HFF-Myc (cell line): ENCODE results near the gene HMGA1.

Experiments
- DNase-seq: peaks from one replicate; pipeline ENCODE4 v3.0.0-alpha.2; 2011; ENCODE audit warnings: low read depth; ENCODE audit errors: extremely low read depth
- H3K4me3 ChIP-seq: replicated peaks from 2 replicates; pipeline ENCODE4 v1.5.1; 2011; ENCODE audit warnings: low read depth, mild to moderate bottlenecking, control low read depth, low read length
- TF ChIP-seq, protein P1 (sequence below): IDR thresholded peaks from 2 replicates; pipeline ENCODE4 v1.5.1; 2012; ENCODE audit warnings: mild to moderate bottlenecking, low read depth, low read length, control low read depth; ENCODE audit errors: missing control alignments

The HMGA1 gene

DNA sequence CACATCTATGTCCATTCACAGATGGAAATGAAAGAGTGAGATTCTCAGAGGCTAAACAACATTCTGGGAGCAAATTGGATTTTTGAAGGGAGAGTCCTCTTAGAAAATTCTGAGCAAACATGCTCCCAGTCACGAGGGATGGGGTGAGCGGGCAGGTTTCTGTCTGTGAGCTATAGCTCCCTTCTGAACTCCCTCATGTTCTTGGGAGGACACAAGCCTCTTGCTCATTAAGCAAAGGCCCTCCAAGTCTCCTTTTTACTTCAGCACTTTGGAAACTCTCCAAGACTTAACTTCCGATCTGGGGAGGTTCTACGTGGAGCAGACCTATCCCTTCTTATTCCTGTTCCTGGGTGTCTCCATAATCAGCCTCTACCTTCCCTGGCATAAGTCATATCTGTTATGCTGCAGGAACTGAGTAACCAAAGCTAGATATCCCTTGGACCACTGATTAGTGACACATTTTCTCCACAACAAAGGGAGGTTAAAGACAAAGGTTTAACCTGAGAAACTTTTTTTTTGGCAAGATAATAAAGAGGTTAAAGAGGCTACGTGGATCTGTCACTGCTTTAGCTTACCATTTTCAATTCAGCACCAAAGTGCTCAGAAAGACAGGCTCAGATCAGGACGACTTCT is 45.1 kb downstream of the HMGA1 start:
- no peak overlapping the region for H3K4me3 ChIP-seq
- DNase-seq = no peak
- TF ChIP-seq, protein P1, sequence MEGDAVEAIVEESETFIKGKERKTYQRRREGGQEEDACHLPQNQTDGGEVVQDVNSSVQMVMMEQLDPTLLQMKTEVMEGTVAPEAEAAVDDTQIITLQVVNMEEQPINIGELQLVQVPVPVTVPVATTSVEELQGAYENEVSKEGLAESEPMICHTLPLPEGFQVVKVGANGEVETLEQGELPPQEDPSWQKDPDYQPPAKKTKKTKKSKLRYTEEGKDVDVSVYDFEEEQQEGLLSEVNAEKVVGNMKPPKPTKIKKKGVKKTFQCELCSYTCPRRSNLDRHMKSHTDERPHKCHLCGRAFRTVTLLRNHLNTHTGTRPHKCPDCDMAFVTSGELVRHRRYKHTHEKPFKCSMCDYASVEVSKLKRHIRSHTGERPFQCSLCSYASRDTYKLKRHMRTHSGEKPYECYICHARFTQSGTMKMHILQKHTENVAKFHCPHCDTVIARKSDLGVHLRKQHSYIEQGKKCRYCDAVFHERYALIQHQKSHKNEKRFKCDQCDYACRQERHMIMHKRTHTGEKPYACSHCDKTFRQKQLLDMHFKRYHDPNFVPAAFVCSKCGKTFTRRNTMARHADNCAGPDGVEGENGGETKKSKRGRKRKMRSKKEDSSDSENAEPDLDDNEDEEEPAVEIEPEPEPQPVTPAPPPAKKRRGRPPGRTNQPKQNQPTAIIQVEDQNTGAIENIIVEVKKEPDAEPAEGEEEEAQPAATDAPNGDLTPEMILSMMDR = no peak

DNA sequence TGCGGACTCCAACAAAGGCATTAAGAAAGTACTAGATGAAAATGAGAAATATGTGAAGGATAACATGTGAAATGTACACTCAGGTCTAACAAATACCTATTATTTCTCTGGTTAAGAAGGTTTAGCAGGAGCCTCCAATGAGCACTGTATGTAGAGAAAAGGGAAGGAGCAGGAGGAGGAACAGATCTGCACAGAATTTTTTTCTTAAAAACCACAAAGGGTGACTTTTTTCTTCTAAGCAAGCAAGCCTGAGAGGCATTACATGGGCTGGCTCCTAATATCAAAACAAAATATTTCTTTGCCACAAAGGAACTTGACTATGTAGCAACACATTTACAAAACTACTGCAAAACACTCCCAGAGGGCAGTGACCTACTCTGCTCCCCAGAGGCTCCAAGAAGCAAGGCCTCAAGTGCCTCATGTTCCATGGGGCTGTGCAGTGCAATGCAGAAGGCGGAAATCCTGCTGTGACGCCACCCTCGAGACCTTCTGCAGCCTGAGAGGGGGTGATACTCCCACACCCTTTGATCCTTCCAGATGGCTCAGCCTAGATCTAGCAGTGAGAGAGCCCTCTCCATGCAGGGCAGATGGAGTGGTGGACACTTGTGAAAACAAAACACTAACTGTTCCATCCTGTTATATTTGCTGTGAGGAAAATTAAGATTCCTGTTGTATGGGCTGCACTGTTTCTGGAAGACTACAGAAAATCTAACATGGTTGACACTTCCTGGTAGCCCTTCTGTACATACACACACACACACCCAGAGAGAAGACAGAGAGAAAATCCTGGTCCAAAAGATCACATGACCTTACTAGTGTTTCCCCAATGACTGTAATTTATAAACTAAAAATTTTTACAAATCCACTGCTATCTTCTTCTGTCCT is 48.1 kb downstream of the HMGA1 start:
- TF ChIP-seq, protein P1 = no peak
- H3K4me3 ChIP-seq = no peak overlapping the region
- peak; percentile 12 for DNase-seq

DNA sequence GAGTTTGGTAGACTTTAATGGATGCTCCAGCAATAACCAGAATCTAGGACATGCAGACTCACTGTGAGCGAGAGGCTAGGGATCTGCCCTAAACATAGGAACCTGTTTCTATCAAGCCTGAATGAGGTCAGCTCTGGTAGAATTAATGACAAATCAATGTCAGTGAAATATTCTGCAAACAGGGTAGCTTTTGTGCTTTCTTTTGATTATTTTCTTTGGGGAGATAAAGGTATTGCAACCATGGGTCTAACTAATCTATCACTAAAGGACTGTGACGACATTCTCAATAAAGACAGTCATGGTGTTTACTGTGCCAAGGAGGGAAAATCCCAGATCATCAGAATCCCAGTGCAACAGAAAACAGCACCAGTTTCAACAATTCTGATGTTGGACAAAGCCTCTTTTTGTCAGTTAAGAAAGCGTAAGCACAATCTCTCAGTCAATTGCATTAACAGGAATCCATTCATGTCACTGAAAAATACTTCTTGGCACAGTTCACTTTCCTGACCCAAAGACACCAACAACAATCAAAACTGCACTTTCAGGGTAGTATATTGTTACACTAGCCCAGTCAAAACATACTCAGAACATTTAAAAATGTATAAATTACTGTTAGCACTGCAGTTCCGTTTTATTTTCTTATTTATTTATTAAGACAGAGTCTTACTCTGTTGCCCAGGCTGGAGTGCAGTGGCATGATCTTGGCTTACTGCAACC is 48.9 kb downstream of the HMGA1 start:
- DNase-seq = no peak
- H3K4me3 ChIP-seq = no peak overlapping the region
- TF ChIP-seq, protein P1 = no peak

DNA sequence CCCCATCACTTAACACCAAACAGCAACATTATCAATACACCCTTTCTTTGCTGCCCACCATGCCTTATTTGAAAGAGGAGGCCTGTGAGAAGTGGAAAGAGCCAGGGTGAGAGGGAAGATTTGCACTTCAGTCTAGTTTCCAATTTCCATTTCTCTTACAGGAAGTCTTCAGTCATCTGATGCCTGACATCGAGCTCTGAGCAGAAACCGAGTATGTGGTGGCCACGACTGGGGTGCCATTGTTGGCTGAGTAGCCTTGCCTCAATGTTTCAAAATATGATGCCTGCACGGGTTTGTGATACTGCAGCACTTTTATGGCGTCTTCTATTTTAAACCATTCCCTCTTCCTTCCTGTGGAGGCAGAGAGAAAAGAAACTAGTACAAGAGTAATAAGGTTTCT is 51.9 kb downstream of the HMGA1 start:
- DNase-seq = no peak
- TF ChIP-seq, protein P1 = no peak

DNA sequence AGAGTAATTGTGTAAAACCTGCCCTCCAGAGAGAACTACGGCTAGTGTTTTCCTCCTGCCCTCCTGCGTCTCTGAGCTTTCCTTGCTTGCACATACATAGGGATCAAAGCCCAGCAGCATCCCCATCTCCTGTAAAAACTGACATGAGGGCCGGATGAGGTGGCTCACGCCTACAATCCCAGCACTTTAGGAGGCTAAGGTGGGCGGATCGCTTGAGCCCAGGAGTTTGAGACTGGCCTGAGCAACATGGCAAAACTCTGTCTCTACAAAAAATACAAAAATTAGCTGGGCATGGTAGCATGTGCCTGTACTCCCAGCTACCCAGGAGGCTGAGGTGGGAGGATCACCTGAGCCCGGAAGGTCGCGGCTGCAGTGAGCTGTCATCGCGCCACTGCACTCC is 52.5 kb downstream of the HMGA1 start:
- no peak for DNase-seq
- no peak overlapping the region for H3K4me3 ChIP-seq
- TF ChIP-seq, protein P1 = no peak

More for the DNA sequence above, 51.9 kb downstream of the HMGA1 start:
- H3K4me3 ChIP-seq = no peak overlapping the region

DNA sequence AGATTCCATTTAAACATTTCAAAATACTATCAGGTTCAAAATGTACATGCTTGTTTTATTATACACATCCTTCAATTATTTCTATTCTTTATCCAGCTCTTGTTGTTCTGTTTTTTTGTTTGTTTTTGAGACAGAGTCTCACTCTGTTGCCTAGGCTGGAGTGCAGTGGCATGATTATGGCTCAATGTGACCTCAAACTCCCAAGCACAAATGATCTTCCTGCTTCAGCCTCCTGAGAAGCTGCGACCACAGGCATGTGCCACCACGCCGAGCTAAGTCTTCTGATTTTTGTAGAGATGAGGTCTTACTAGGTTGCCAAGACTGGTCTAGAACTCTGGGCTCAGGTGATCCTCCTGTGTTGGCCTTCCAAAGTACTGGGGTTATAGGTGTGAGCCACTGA is 56.3 kb downstream of the HMGA1 start:
- no peak overlapping the region for H3K4me3 ChIP-seq
- TF ChIP-seq, protein P1 = no peak
- DNase-seq = no peak
